H9 (cell line): ENCODE data around the gene PARD6B. TPM values are rescaled to one million over a fixed set of nuclear protein-coding genes. Genes with fewer than 3 reads are reported as not detected.

Source experiments
- DNase-seq: peaks from one replicate; pipeline ENCODE4 v3.0.0-alpha.2; 2017
- H2AFZ ChIP-seq: one replicate; pipeline ENCODE4 v1.6.1; 2013; ENCODE audit warnings: mild to moderate bottlenecking, low read length, control low read depth, moderate library complexity
- H2AK5ac ChIP-seq: 2 replicates; pipeline ENCODE4 v1.6.1; 2013; ENCODE audit warnings: low read length, control low read depth, mixed read lengths; ENCODE audit not compliant: insufficient read length
- H2BK120ac ChIP-seq: one replicate; pipeline ENCODE4 v1.6.1; 2013; ENCODE audit warnings: low read depth, mild to moderate bottlenecking, low read length, control low read depth, inconsistent platforms; ENCODE audit not compliant: poor library complexity, severe bottlenecking
- H2BK12ac ChIP-seq: 2 replicates; pipeline ENCODE4 v1.6.1; 2013; ENCODE audit warnings: low read length, control low read depth, mixed read lengths, low read depth; ENCODE audit not compliant: insufficient read length
- H2BK15ac ChIP-seq: 2 replicates; pipeline ENCODE4 v1.6.1; 2013; ENCODE audit warnings: low read depth, low read length, control low read depth
- H2BK20ac ChIP-seq: one replicate; pipeline ENCODE4 v1.6.1; 2013; ENCODE audit warnings: low read depth, mild to moderate bottlenecking, low read length, control low read depth, inconsistent platforms; ENCODE audit not compliant: poor library complexity, severe bottlenecking
- H2BK5ac ChIP-seq: 2 replicates; pipeline ENCODE4 v1.6.1; 2013; ENCODE audit warnings: low read length, control low read depth, mixed read lengths; ENCODE audit not compliant: insufficient read length
- H3K14ac ChIP-seq: 2 replicates; pipeline ENCODE4 v1.6.1; 2013; ENCODE audit warnings: low read length, control low read depth; ENCODE audit not compliant: insufficient read depth
- H3K18ac ChIP-seq: 2 replicates; pipeline ENCODE4 v1.6.1; 2013; ENCODE audit warnings: low read depth, mild to moderate bottlenecking, mixed read lengths, low read length, control low read depth; ENCODE audit not compliant: insufficient read length
- H3K23ac ChIP-seq: 2 replicates; pipeline ENCODE4 v1.6.1; 2013; ENCODE audit warnings: low read length, control low read depth, mixed read lengths, low read depth; ENCODE audit not compliant: insufficient read length
- H3K23me2 ChIP-seq: 2 replicates; pipeline ENCODE4 v1.6.1; 2013; ENCODE audit warnings: low read depth, mild to moderate bottlenecking, mixed read lengths, low read length, control low read depth; ENCODE audit not compliant: insufficient read length, poor library complexity, severe bottlenecking
- H3K27ac ChIP-seq: 2 replicates; pipeline ENCODE4 v1.5.1; 2013; ENCODE audit warnings: low read length, control low read depth, mixed read lengths, low read depth; ENCODE audit not compliant: insufficient read length
- H3K27me3 ChIP-seq: 2 replicates; pipeline ENCODE4 v1.6.1; 2013; ENCODE audit warnings: low read length, control low read depth, inconsistent platforms; ENCODE audit not compliant: insufficient read depth
- H3K4ac ChIP-seq: 2 replicates; pipeline ENCODE4 v1.6.1; 2013; ENCODE audit warnings: low read depth, mild to moderate bottlenecking, control low read depth, inconsistent platforms, low read length, moderate library complexity
- H3K4me1 ChIP-seq: 2 replicates; pipeline ENCODE4 v1.6.1; 2013; ENCODE audit warnings: low read length, control low read depth, inconsistent platforms; ENCODE audit not compliant: insufficient read depth
- H3K4me2 ChIP-seq: 2 replicates; pipeline ENCODE4 v1.6.1; 2013; ENCODE audit warnings: low read length, control low read depth, mixed read lengths; ENCODE audit not compliant: insufficient read length, insufficient read depth
- H3K56ac ChIP-seq: 2 replicates; pipeline ENCODE4 v1.6.1; 2013; ENCODE audit warnings: low read depth, mild to moderate bottlenecking, mixed read lengths, low read length, control low read depth; ENCODE audit not compliant: insufficient read length
- H3K79me1 ChIP-seq: 2 replicates; pipeline ENCODE4 v1.6.1; 2013; ENCODE audit warnings: low read depth, mild to moderate bottlenecking, moderate library complexity, low read length, control low read depth, inconsistent platforms; ENCODE audit not compliant: insufficient read depth, poor library complexity, severe bottlenecking
- H3K79me2 ChIP-seq: 2 replicates; pipeline ENCODE4 v1.6.1; 2013; ENCODE audit warnings: low read length, control low read depth, inconsistent platforms; ENCODE audit not compliant: insufficient read depth
- H3K9ac ChIP-seq: 2 replicates; pipeline ENCODE4 v1.6.1; 2013; ENCODE audit warnings: low read length, control low read depth, mixed read lengths; ENCODE audit not compliant: insufficient read length; ENCODE audit errors: extremely low read depth
- H3K9me3 ChIP-seq: one replicate; pipeline ENCODE4 v1.6.1; 2013; ENCODE audit warnings: low read depth, low read length, inconsistent platforms; ENCODE audit not compliant: control insufficient read depth
- H3T11ph ChIP-seq: one replicate; pipeline ENCODE4 v1.6.1; 2013; ENCODE audit warnings: mild to moderate bottlenecking, low read length, control low read depth, inconsistent platforms
- H4K20me1 ChIP-seq: one replicate; pipeline ENCODE4 v1.6.1; 2013; ENCODE audit not compliant: control insufficient read depth, insufficient read length, insufficient read depth
- H4K5ac ChIP-seq: 2 replicates; pipeline ENCODE4 v1.6.1; 2013; ENCODE audit warnings: low read depth, mild to moderate bottlenecking, mixed read lengths, low read length, control low read depth; ENCODE audit not compliant: insufficient read length
- H4K8ac ChIP-seq: replicated peaks from 2 replicates; pipeline ENCODE4 v1.6.1; 2013; ENCODE audit warnings: low read length, control low read depth, mixed read lengths, low read depth; ENCODE audit not compliant: insufficient read length
- H4K91ac ChIP-seq: 2 replicates; pipeline ENCODE4 v1.6.1; 2013; ENCODE audit warnings: low read depth, mild to moderate bottlenecking, moderate library complexity, mixed read lengths, low read length, control low read depth; ENCODE audit not compliant: insufficient read length
- H3K27ac Mint-ChIP-seq, 3 experiments: 2 replicates in 2 of 3; 3 replicates in 1 of 3; pipeline ENCODE4 v1.8.0; 2020 to 2021; ENCODE audit warnings: mixed read lengths in 3 of 3, mild to moderate bottlenecking in 1 of 3, moderate library complexity in 1 of 3
- H3K27me3 Mint-ChIP-seq: 2 replicates; pipeline ENCODE4 v1.8.0; 2021; ENCODE audit warnings: low read depth, mild to moderate bottlenecking, moderate library complexity, mixed read lengths
- H3K36me3 Mint-ChIP-seq, 3 experiments: 2 replicates in 2 of 3; 3 replicates in 1 of 3; pipeline ENCODE4 v1.8.0; 2020 to 2021; ENCODE audit warnings: low read depth in 3 of 3, mixed read lengths in 3 of 3; ENCODE audit not compliant: insufficient read depth in 1 of 3
- H3K4me1 Mint-ChIP-seq, 2 experiments: 2 replicates each; pipeline ENCODE4 v1.8.0; 2020; ENCODE audit warnings: mixed read lengths in 2 of 2
- H3K4me3 Mint-ChIP-seq, 2 experiments: 2 replicates in 1 of 2; 3 replicates in 1 of 2; pipeline ENCODE4 v1.8.0; 2020 to 2021; ENCODE audit warnings: mild to moderate bottlenecking in 2 of 2, mixed read lengths in 2 of 2, moderate library complexity in 1 of 2
- H3K9me3 Mint-ChIP-seq, 2 experiments: 2 replicates in 1 of 2; 3 replicates in 1 of 2; pipeline ENCODE4 v1.8.0; 2020; ENCODE audit warnings: mild to moderate bottlenecking in 2 of 2, mixed read lengths in 2 of 2, moderate library complexity in 1 of 2
- CTCF ChIP-seq: fragments of 200-600 bp; sonication (generic); conservative IDR thresholded peaks from 3 replicates; pipeline ENCODE4 v1.8.0; 2021; ENCODE audit warnings: antibody characterized with exemption, mild to moderate bottlenecking
- WGBS: extraction: QIAGEN DNeasy Blood & Tissue Kit; methylation state at CpG from one replicate; pipeline ENCODE4 v1.1.7; 2013; ENCODE audit warnings: missing lambda C conversion rate, low lambda C conversion rate, mixed read lengths; ENCODE audit not compliant: insufficient read length; ENCODE audit errors: extremely low coverage; 5-methylcytosine and 5-hydroxymethylcytosine counted together
- total RNA-seq: library from RNA; stranded (reverse); gene quantifications from 2 replicates; pipeline ENCODE4 v1.2.1, GENCODE V29; 2021

PARD6B gene
- total RNA-seq, 1 experiment from 2014 or later, result 27.4 TPM

- Histone ChIP-seq H3K4me2 (no peak overlapping the region), H3T11ph (no peak overlapping the region), H4K8ac (no peak overlapping the region), H3K27me3 (no peaks in the 10 kb centered on the region), H3K18ac (no peak overlapping the region), H3K27ac (no peak overlapping the region), H3K56ac (no peak overlapping the region), H3K9me3 (no peaks in the 10 kb centered on the region), H2BK5ac (no peak overlapping the region), H2AK5ac (no peak overlapping the region), H3K14ac (no peak overlapping the region), H3K23me2 (no peaks in the 10 kb centered on the region), H3K23ac (no peak overlapping the region), H3K9ac (no peak overlapping the region), H2BK20ac (no peak overlapping the region), H3K79me1 (no peaks in the 10 kb centered on the region), H4K5ac (no peak overlapping the region), H2AFZ (no peak overlapping the region), H4K20me1 (no peaks in the 10 kb centered on the region), H4K91ac (no peak overlapping the region), H3K4ac (no peak overlapping the region), H2BK15ac (no peak overlapping the region), H3K4me1 (no peaks in the 10 kb centered on the region; the same call in 1 of the 2 replicates), H3K79me2 (no peaks in the 10 kb centered on the region; the same call in 1 of the 2 replicates), H2BK120ac (no peak overlapping the region), H2BK12ac (no peak overlapping the region)
- TF ChIP-seq CTCF, result no peak
- H3K4me3 Mint-ChIP-seq, result no peak overlapping the region
- H3K27ac Mint-ChIP-seq, result peak overlapping the region in 1 of 3 experiments; percentile 18; a peak in 1 of 7 replicates
- no peaks in the 10 kb centered on the region for H3K27me3 Mint-ChIP-seq
- H3K36me3 Mint-ChIP-seq, result peaks cover 16 to 50% (median 30%) of the 10 kb centered on the region in 3 experiments; a peak in 6 of 7 replicates
- no peaks in the 10 kb centered on the region; a peak in 1 of 5 replicates for H3K9me3 Mint-ChIP-seq
- H3K4me1 Mint-ChIP-seq, result peaks cover 21 to 22% of the 10 kb centered on the region in 2 experiments
- DNase-seq, result no peak
- WGBS, result no CpG with 5 or more reads among the region's 8 CpGs
These were observed 18.8 kb downstream of the PARD6B start for GRCh38 chr20:50750145-50750671.
